GM18517 (cell line): ENCODE measurements around the gene KDM4C.
"Not testable (repeated sequence)": the region's sequence is repeated elsewhere in the genome, so short reads cannot be mapped to it uniquely, and the experiment has no call there.

ENCODE experiments used
- ATAC-seq: cut with Tn5 transposase; IDR thresholded peaks from one replicate; pipeline ENCODE4 v1.9.1; 2021; ENCODE audit warnings: mild to moderate bottlenecking, moderate library complexity; ENCODE audit not compliant: unreplicated experiment

Gene KDM4C

GRCh38 chr9:7011395-7012067 lies 253.8 kb downstream of the KDM4C start:
- ATAC-seq: no peak

GRCh38 chr9:7027996-7028395 lies 270.2 kb downstream of the KDM4C start:
- no peak for ATAC-seq

- ATAC-seq: no peak
Observed at GRCh38 chr9:7028591-7028990, 270.8 kb downstream of the KDM4C start.

GRCh38 chr9:7030943-7031342 lies 273.2 kb downstream of the KDM4C start:
- not testable (repeated sequence) for ATAC-seq

GRCh38 chr9:7033076-7034045 lies 275.6 kb downstream of the KDM4C start:
- ATAC-seq: no peak

GRCh38 chr9:7037176-7037575 lies 279.4 kb downstream of the KDM4C start:
- no peak for ATAC-seq

- ATAC-seq: no peak
Observed at GRCh38 chr9:7042124-7042523, 284.4 kb downstream of the KDM4C start.

- ATAC-seq: no peak
Observed at GRCh38 chr9:7045361-7045760, 287.6 kb downstream of the KDM4C start.

DNA sequence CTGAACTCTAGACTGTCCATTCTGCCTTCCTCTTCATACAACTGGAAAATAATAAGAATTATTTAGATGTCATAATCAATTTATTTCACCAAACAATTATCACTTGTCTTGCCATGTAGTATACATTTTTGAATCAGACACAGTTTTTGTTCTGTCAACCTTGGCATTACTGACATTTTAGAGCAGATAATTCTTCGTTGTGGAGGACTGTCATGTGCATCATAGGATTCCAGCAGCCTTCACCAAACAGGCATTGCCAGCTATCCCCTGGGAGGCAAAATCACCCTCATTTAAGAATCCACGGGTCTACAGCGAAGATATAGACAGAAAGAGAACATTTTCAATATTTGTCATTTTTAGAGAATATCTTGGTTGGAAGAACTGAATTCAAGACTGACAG lies 293.9 kb downstream of the KDM4C start:
- no peak for ATAC-seq

DNA sequence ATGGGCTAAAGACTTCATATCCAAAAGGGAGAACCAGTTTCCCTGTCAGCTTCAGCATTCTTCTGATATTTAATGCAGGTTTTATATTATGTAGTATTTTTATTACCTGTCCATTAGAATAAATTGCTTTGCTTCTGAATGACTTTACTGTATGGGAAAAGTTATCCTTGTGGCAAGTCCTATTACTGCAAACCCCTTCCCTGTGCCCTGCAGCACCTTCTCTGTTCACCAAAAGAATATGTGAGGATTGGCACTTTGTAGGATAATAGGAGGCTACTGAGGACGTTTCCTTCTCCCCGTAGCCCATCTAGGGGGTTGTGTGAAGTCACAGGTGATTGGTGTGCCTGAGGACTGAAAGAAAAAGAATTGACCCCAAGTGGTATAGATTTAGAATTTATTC lies 296.1 kb downstream of the KDM4C start:
- no peak for ATAC-seq

- no peak for ATAC-seq
Observed at GRCh38 chr9:7055171-7055903, 297.6 kb downstream of the KDM4C start.

DNA sequence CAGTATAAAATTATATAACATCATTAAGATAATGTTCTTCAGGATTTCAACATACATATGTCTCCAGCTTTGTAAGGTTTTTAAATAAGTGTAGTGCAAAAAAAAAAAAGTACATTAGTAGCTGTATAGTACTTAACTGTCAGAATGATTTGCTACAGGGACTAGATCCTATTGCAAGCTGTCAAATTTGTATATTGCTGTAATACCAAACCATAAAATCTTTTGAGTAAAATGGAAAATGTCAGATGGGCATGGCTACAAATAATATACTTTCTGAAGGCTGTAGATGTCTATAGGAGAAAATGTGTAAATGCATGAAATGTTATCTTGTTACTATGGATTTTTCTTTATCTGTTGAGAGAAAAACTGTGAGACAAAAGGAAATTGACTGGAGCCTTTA lies 298.5 kb downstream of the KDM4C start:
- ATAC-seq: no peak

DNA sequence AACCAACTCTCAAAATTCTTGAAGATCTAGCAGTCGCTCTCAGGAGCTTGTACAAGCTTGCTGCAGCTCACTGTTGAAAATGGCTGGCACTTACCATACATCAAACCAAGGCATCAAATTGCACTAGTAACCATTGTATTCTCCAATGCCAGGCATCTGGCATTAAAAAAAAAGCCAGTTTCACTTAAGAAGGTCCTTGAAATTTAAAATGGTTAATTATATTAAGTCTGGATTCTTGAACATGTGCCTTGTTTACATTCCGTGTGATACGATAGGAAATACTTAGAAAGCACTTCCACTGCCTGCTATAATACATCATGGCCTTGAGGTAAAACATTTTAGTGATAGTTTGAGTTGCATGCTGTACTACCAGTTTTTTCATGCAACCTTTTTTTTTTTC lies 300.7 kb downstream of the KDM4C start:
- no peak for ATAC-seq

DNA sequence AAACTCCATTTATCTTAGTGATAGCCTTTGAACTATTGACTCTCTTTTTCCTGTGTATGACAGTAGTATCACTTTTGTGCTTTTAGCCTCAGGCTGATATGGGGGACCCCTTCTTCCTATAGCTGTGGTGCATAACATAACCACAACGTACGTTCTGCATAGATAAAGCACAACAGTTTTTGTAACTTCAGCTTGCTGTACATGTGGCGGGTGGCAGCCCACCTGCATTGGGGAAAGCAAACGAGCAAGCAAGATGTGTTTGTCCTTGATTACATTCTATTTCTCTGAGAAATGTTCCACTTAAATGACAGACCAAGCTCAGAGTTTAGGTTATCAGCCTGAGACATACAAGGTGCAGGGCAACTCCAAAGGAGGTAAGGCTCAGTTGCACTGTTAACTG lies 309.4 kb downstream of the KDM4C start:
- ATAC-seq: no peak

DNA sequence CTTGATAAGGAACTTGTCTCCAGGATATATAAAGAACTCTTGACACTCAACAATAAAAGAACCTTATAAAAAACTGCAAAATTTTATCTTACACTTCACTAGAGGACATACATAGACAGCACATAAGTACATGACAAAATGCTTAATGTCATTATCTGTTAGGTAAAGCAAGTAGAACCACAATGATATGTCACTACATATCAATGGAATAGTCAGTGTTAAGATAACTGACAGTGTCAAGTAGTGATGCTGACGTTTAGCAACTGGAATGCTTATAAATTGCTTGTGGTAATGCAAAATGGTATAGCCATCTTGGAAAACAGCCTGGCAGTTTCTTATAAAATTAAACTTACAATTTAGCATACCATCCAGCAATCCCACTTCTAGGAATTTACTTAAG lies 314.1 kb downstream of the KDM4C start:
- no peak for ATAC-seq

DNA sequence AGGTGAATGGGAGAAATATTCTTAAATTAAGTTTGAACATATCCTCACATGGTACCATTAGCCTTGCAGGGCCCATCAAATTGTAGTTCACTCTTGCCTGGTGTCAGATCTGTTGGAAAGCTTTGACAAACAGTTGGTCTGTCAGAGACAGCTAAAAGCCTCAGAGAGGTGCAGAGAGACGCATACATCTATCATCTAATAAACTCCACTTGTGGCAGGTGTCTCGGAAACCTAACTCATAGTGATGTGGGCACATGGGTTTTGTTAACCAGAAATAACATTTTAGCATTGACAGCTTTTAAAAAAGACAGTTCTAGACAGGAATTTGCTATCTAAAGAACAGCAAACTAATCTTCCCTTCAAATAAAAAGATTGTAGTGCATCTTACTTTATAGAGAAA lies 315.9 kb downstream of the KDM4C start:
- ATAC-seq: no peak

GRCh38 chr9:7075154-7075553 lies 317.4 kb downstream of the KDM4C start:
- ATAC-seq: no peak

GRCh38 chr9:7079051-7079450 lies 321.3 kb downstream of the KDM4C start:
- no peak for ATAC-seq

GRCh38 chr9:7081065-7081600 lies 323.4 kb downstream of the KDM4C start:
- ATAC-seq: no peak

DNA sequence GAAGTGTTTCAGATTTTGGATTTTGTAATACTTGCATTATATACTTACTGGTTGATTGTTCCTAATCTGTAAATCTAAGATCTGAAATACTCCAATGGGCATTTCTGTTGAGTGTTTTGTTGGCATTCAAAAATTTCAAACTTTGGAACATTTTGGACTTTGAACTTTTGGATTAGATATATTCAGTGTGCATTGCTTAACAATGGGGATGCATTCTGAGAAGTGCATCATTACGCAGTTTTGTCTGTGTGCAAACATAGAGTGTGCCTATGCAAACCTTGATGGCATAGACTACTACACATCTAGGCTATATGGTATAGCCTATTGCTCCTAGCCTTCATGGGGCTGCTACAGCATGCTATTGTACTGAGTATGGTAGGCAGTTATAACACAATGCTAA lies 325.4 kb downstream of the KDM4C start:
- no peak for ATAC-seq

GRCh38 chr9:7085357-7085756 lies 327.6 kb downstream of the KDM4C start:
- ATAC-seq: no peak
